ELF-1 (cell line): ENCODE results near the gene ARHGAP29.
"Not testable (repeated sequence)": the region's sequence is repeated elsewhere in the genome, so short reads cannot be mapped to it uniquely, and the experiment has no call there.

Source experiments
- DNase-seq: peaks from one replicate; pipeline ENCODE4 v3.0.0-alpha.2; 2016; ENCODE audit warnings: low read depth, low spot score

ARHGAP29 gene

GRCh38 chr1:94180650-94181049 is 56.7 kb downstream of the ARHGAP29 start:
- no peak for DNase-seq

- no peak for DNase-seq
These were observed 58.5 kb downstream of the ARHGAP29 start for GRCh38 chr1:94178901-94179300.

GRCh38 chr1:94169126-94169525 is 68.3 kb downstream of the ARHGAP29 start:
- no peak for DNase-seq

- no peak for DNase-seq
These were observed 71.5 kb downstream of the ARHGAP29 start for GRCh38 chr1:94165843-94166242.

GRCh38 chr1:94164885-94165284 is 72.5 kb downstream of the ARHGAP29 start:
- DNase-seq = not testable (repeated sequence)

GRCh38 chr1:94164121-94164520 is 73.3 kb downstream of the ARHGAP29 start:
- DNase-seq = not testable (repeated sequence)

- not testable (repeated sequence) for DNase-seq
These were observed 74.1 kb downstream of the ARHGAP29 start for GRCh38 chr1:94163249-94163648.

GRCh38 chr1:94160811-94161210 is 76.6 kb downstream of the ARHGAP29 start:
- peak; percentile 21 for DNase-seq

GRCh38 chr1:94156096-94156625 is 81.2 kb downstream of the ARHGAP29 start:
- DNase-seq = no peak

GRCh38 chr1:94154989-94155388 is 82.4 kb downstream of the ARHGAP29 start:
- no peak for DNase-seq

- no peak for DNase-seq
These were observed 84.3 kb downstream of the ARHGAP29 start for GRCh38 chr1:94153133-94153532.

- DNase-seq = not testable (repeated sequence)
These were observed 88.2 kb downstream of the ARHGAP29 start for GRCh38 chr1:94149166-94149565.

GRCh38 chr1:94146273-94146672 is 91.1 kb downstream of the ARHGAP29 start:
- DNase-seq = no peak

GRCh38 chr1:94144836-94145235 is 92.5 kb downstream of the ARHGAP29 start:
- DNase-seq = no peak

- DNase-seq = no peak
These were observed 93.6 kb downstream of the ARHGAP29 start for GRCh38 chr1:94143809-94144176.

GRCh38 chr1:94143173-94143808 is 94.1 kb downstream of the ARHGAP29 start:
- DNase-seq = no peak

- no peak for DNase-seq
These were observed 94.8 kb downstream of the ARHGAP29 start for GRCh38 chr1:94142583-94142982.

GRCh38 chr1:94142022-94142421 is 95.4 kb downstream of the ARHGAP29 start:
- DNase-seq = no peak

- peak; percentile 42 for DNase-seq
These were observed 105.3 kb downstream of the ARHGAP29 start for GRCh38 chr1:94132111-94132510.

- no peak for DNase-seq
These were observed 106.4 kb downstream of the ARHGAP29 start for GRCh38 chr1:94130851-94131595.

- no peak for DNase-seq
These were observed 110.7 kb downstream of the ARHGAP29 start for GRCh38 chr1:94126651-94127050.

GRCh38 chr1:94125551-94126514 is 111.6 kb downstream of the ARHGAP29 start:
- peak; percentile 64 for DNase-seq
